SIG-M5 (cell line): ENCODE data around the gene GSTM2.
"Not testable (repeated sequence)": the region's sequence is repeated elsewhere in the genome, so short reads cannot be mapped to it uniquely, and the experiment has no call there.

ENCODE experiments used
- DNase-seq: peaks from one replicate; lab custom pipeline; 2025; lab: John Stamatoyannopoulos, UW

The GSTM2 gene

GRCh38 chr1:109650609-109651008 is 17.2 kb upstream of the GSTM2 start:
- DNase-seq: no peak

DNA sequence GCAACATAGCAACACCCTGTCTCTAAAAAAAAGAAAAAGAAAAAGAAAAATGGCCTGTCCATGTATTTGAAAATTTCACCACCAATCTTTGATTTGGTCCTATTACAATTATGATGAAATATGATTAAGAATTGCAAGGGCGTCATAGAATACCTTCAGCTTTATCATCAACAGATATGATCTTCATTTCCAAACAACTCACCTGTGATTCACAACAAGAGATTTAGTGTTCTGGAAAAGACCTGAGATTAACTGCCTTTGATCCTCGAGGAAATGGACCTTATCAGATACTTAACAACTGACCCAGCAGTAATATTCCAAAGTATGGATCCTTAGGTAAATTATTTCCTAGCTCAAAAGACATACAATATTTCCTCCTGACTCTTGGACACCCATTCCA is 15.5 kb upstream of the GSTM2 start:
- DNase-seq: no peak

DNA sequence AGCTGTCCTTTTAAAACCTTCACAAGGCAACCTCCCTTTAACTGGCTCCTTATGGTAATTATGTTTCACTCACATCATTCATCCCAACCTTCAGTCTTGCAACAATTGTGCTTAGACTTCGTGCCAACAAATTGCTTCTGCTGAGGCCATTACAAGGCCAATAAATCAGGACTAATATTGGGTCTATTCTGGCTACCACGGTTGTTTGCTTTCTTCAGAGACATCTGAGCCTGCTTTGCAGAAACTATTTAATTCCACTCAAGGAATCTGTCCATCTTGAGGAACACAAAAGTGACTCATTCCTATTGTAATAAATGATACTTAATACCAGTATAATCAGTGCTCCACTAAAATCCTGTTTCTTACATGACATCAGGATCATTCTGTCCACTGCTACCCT is 14.6 kb upstream of the GSTM2 start:
- DNase-seq: no peak

GRCh38 chr1:109654519-109654918 is 13.3 kb upstream of the GSTM2 start:
- DNase-seq: no peak

GRCh38 chr1:109655615-109656519 is 12.0 kb upstream of the GSTM2 start, which contains the start of gene GSTM4:
Gene GSTM4, plus strand, starts transcription at chr1:109656099. Its CDS starts 291 bp downstream, at chr1:109656390.
- DNase-seq: no peak

DNA sequence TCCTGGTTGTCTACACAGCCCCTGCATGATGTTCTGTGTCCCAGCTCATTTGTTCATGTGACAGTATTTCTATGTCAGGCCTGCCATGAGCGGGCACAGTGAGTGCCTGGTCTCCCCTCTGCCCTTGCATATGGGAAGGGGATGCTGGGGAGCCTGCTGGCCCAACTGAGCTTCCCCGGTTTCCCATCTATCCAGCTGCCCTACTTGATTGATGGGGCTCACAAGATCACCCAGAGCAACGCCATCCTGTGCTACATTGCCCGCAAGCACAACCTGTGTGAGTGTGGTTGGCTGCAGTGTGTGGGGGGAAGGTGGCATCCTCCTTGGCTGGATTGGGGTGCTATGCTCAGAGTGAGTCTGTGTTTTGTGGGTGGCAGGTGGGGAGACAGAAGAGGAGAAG is 10.5 kb upstream of the GSTM2 start:
- DNase-seq: no peak

DNA sequence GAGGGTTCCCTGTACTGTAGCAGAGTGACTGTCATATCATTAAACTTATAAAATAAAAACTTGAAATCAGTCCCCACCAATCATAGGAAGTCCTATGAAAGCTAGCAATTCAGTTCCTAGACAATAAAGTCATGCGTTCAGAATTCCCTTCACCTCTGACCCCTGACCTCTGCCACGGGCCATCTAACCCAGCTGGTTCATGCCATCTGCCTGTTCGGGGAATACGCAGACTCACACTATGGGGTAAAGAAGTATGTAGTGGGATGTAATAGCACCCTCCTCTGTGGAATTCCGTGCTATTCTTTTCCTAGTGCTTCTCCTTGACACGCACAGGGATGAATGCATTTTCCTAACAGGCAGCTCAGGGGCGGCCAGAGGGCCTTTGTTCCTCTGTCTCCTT is 9.9 kb upstream of the GSTM2 start:
- DNase-seq: no peak

DNA sequence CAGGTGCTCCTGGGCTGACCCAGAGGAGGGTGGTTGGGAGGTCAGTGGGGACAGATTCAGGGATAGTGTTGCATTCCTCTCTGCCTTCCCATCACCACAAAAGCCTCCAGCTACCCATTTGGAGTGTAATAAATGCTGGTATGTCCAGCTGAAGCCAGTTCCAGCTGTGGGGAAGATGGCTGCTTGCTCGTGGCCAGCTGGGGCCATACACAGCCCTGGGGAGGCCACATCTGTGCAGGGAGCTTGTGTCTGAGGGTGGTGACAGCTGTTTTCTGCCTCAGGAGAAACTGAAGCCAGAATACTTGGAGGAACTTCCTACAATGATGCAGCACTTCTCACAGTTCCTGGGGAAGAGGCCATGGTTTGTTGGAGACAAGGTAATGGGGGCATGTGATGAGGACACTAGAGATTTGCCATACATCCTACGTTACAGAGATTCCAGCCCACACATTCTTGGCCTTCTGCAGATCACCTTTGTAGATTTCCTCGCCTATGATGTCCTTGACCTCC is 9.3 kb upstream of the GSTM2 start:
- DNase-seq: no peak

- no peak for DNase-seq
Measured at GRCh38 chr1:109659145-109659544, 8.7 kb upstream of the GSTM2 start.

DNA sequence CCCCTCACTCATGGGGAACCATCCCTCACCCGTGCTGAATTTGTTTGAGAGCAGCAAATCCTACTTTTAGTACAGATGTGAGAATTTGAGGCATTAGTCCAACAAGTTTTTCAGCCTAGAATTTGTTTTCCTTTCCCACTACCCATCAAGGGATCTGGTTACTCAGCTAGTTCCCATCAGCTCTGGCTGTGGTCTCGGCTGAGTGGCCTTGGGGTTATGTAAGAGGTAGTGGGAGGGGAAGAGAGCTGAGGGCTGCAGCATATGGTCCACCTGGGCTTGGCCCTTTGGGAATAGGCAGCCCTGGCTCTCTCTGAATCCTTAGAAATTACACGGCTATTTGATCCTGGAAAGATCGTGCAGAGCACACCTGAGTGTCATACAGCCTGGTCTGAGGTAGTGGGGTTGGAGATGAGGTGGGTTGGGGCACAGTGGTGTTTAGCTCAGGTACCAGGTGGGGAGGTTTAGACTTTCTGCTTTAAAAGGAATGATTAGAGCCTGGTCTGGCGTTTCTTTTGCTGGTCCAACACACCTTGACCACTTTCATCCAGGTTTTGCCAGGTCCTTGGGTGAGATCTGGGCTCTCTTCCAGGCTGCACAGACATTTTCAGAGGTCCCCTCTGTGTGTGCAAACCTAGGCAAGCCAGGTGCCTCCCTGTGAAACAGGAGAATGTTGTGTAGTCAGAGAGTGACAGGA is 7.7 kb upstream of the GSTM2 start:
- DNase-seq: no peak

GRCh38 chr1:109660691-109661026 is 7.2 kb upstream of the GSTM2 start:
- not testable (repeated sequence) for DNase-seq

DNA sequence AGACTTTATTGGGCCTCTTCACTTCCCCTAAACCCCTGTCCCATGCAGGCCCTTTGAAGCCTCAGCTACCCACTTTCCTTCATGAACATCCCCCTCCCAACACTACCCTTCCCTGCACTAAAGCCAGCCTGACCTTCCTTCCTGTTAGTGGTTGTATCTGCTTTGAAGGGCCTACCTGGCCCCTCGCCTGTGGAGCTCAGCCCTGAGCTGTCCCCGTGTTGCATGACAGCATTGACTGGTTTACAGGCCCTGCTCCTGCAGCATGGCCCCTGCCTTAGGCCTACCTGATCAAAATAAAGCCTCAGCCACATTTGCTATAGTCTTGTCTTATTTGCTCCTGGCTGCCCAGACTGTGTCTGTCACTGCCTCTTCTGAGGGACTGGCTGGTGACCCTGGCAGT is 6.5 kb upstream of the GSTM2 start:
- DNase-seq: no peak

GRCh38 chr1:109664671-109665070 is 3.2 kb upstream of the GSTM2 start:
- no peak for DNase-seq

DNA sequence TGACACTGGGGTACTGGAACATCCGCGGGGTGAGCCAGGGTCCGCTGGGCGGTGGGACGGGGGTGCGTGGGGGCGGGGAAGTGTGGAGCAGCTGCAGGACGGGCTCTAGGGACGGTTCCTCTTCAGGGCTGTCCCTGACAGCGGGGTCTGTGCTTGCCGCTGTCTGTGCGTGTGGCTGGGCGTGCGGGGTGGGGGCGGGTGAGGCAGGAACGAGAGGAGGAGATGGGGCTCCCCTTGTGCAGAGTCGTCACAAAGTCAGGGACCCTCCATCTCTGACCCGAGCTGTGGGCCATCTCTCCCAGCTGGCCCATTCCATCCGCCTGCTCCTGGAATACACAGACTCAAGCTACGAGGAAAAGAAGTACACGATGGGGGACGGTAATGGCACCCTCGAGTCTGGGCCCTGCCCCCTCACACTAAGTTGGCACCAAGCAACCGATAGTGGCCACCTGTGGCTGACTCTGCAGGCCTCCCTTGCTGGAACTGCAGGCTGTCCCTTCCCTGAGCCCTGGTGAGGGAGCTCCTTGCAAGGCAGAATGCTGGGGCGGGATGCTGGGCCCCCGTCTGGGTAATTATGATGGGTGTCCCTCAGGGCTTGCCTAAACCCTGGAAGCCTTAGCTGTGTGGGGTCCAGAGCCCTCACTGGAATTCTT is 392 bp downstream of the GSTM2 start:
- no peak for DNase-seq

GRCh38 chr1:109669246-109669948 is 1.5 kb downstream of the GSTM2 start:
- DNase-seq: no peak

DNA sequence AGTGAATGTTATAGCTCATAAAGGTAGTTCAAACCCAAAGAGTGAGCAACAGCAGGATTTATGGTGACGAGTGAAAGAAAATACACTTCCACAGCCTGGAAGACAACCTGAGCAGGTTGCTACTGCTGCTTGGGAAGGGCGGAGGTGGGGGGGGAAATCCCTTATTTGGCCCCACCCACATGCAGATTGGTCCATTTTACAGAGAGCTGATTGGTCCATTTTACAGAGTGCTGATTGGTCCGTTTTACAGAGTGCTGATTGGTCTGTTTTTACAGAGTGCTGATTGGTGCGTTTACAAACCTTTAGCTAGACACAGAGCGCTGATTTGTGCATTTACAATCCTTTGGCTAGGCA is 2.1 kb downstream of the GSTM2 start:
- not testable (repeated sequence) for DNase-seq

GRCh38 chr1:109671067-109671466 is 3.2 kb downstream of the GSTM2 start:
- DNase-seq: no peak

- DNase-seq: not testable (repeated sequence)
Measured at GRCh38 chr1:109673861-109674260, 6.0 kb downstream of the GSTM2 start.

DNA sequence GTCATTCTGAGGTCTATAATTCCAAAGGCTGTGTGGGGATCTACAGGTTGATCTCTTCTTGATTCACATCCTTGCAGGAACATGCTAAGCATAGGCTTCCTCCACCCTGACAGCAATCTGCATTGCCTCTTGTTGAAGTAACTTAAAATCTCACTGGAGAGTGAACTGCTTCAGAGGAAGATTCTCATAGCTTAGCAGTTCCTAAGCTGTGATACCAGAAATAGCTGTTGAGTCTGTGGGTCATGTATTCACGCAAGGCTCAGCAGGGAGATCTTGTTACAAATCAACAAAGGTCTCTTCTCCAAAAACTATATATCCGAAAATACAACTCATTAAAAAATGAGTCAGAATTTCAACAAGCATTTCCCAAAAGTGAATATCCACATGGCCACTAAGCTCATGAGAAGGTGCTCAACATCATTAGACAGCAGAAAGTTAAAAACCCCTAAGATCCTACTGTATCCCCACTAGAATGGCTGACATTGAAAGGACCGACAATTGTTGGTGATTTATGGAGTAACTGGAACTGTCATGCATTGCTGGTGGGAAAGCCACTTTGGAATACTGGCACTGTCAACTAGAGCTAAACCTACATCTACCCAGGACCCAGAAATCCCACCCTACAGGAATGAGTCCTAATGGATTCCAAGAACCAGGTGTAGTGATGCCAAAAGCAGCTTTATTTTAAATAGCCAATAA is 9.0 kb downstream of the GSTM2 start:
- DNase-seq: not testable (repeated sequence)

DNA sequence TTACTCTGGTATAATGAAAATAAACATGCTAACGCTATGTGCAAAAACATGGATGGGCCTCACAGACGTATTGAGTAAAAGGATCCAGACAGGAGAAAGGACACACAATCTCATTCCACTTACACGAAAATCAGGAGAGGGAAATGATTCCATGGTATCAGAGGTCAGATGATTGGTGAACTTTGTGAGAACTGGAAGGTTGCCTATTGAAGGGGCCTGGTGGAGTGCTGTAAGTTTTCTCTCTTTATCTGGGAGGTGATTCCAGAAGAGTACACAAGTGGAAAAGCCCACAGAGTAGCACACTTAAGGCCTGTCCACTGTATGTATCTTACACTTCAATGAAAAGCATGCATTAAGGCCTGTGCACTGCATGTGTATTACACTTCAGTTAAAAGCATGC is 9.6 kb downstream of the GSTM2 start:
- no peak for DNase-seq

DNA sequence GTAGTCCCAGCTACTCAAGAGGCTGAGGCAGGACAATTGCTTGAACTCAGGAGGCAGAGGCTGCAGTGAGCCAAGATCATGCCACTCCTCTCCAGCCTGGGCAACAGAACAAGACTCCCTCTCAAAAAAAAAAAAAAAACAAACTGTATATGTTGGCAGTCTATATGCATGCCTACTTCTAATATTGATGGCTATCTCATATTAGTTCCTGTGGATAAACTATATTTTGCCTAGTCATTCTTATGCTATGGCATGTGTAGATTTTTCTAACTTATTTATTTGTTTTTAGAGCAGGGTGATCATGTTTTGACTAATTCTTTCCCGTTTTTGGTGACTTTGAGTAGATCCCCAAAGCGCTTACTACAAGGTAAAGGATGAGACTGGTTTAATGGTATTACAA is 10.8 kb downstream of the GSTM2 start:
- not testable (repeated sequence) for DNase-seq
